GM12874 (cell line): Measurements from ENCODE around the gene SCFD1.

Experiments used
- TF ChIP-seq, protein P1 (sequence below): IDR thresholded peaks from 2 replicates; pipeline ENCODE4 v1.5.1; 2011; ENCODE audit warnings: low read depth, mild to moderate bottlenecking, control low read depth, low read length, moderate library complexity; ENCODE audit not compliant: insufficient read depth

The SCFD1 gene

GRCh38 chr14:30779210-30779609 is 157.1 kb downstream of the SCFD1 start:
- TF ChIP-seq, protein P1, sequence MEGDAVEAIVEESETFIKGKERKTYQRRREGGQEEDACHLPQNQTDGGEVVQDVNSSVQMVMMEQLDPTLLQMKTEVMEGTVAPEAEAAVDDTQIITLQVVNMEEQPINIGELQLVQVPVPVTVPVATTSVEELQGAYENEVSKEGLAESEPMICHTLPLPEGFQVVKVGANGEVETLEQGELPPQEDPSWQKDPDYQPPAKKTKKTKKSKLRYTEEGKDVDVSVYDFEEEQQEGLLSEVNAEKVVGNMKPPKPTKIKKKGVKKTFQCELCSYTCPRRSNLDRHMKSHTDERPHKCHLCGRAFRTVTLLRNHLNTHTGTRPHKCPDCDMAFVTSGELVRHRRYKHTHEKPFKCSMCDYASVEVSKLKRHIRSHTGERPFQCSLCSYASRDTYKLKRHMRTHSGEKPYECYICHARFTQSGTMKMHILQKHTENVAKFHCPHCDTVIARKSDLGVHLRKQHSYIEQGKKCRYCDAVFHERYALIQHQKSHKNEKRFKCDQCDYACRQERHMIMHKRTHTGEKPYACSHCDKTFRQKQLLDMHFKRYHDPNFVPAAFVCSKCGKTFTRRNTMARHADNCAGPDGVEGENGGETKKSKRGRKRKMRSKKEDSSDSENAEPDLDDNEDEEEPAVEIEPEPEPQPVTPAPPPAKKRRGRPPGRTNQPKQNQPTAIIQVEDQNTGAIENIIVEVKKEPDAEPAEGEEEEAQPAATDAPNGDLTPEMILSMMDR = no peak
